ENCODE results near the gene BLNK. TPM values are rescaled to one million over a fixed set of nuclear protein-coding genes. Genes with fewer than 3 reads are reported as not detected.

BLNK gene
- total and polyA plus RNA-seq, 11 donors, result 0.25 to 11.1 (median 0.89) TPM; not detected in 1

- TF ChIP-seq POLR2A (IDR thresholded peaks at IDR 0.05) (no peak), CTCF (IDR thresholded peaks at IDR 0.05) (peak; percentile 33 to 72 (median 58))
Measured at GRCh38 chr10:96292971-96293920, 21.9 kb upstream of the BLNK start.

GRCh38 chr10:96290368-96291133, 19.2 kb upstream of the BLNK start:
- peaks cover 0 to 46% (median 3%) of the 10 kb centered on the region in 9 donors for H3K27me3 ChIP-seq
- WGBS, 4 donors, result 62 to 77% (median 69%) methylated on average over 4 of the region's 4 CpGs
- peaks cover 0 to 12% (median 0%) of the 10 kb centered on the region in 12 donors for H3K4me1 ChIP-seq
- H3K4me3 ChIP-seq, result no peak overlapping the region
- no peak for TF ChIP-seq POLR2A (IDR thresholded peaks at IDR 0.05)
- no peak for TF ChIP-seq CTCF (IDR thresholded peaks at IDR 0.05)
- no peak overlapping the region for H3K27ac ChIP-seq
- ATAC-seq (no peak), DNase-seq (no peak)
- H3K9me3 ChIP-seq, result no peaks in the 10 kb centered on the region
- intact Hi-C loops (cut with DNase I), result loop anchor here in 6 of 10 donors (2.0 to 5.0 kb wide), 4 partner anchors 63 to 598 kb away; partner anchors contain the start of gene TCTN3 (in 1 of the 6)
- H3K36me3 ChIP-seq, result no peaks in the 10 kb centered on the region

More at GRCh38 chr10:96292971-96293920, 21.9 kb upstream of the BLNK start:
- ATAC-seq, result peak; percentile 66 to 83 (median 77)
- DNase-seq, result no peak
- H3K36me3 ChIP-seq, result no peaks in the 10 kb centered on the region
- H3K27me3 ChIP-seq, result peaks cover 0 to 40% (median 3%) of the 10 kb centered on the region in 9 donors
- 39 to 47% (median 44%) methylated on average over 7 of the region's 7 CpGs for WGBS, 4 donors
- H3K9me3 ChIP-seq, result no peaks in the 10 kb centered on the region
- H3K27ac ChIP-seq, result no peak overlapping the region
- intact Hi-C loops (cut with DNase I), result loop anchor here in 8 of 10 donors (1.0 to 5.0 kb wide), 9 partner anchors 62 to 601 kb away; partner anchors contain the start of gene TCTN3 (in 1 of the 8)
- H3K4me1 ChIP-seq, result peaks cover 0 to 5% (median 0%) of the 10 kb centered on the region in 12 donors
- H3K4me3 ChIP-seq, result no peak overlapping the region

- Histone ChIP-seq H3K27ac (no peak overlapping the region), H3K27me3 (peaks cover 0 to 49% (median 0%) of the 10 kb centered on the region in 9 donors), H3K4me3 (no peak overlapping the region), H3K9me3 (no peaks in the 10 kb centered on the region), H3K36me3 (no peaks in the 10 kb centered on the region), H3K4me1 (peaks cover 0 to 12% (median 0%) of the 10 kb centered on the region in 12 donors)
- intact Hi-C loops (cut with DNase I), result loop anchor here in 1 of 10 donors (5.0 kb wide), 1 partner anchor 57 kb away; no protein-coding TSS in a partner anchor
- DNase-seq (no peak), ATAC-seq (no peak)
- 89 to 94% (median 91%) methylated on average over 9 of the region's 9 CpGs for WGBS, 4 donors
- TF ChIP-seq CTCF (IDR thresholded peaks at IDR 0.05) (no peak), POLR2A (IDR thresholded peaks at IDR 0.05) (no peak)
Measured at GRCh38 chr10:96289218-96289910, 18.0 kb upstream of the BLNK start.
